Mucosa of descending colon (tissue), 3 donors: ENCODE data around the gene PLEKHG3. TPM values are rescaled to one million over a fixed set of nuclear protein-coding genes. Genes with fewer than 3 reads are reported as not detected.

ENCODE experiments used
- ATAC-seq: fragments of 200-7000 bp; cut with Tn5 transposase; one replicate; pipeline ENCODE4 v1.9.1; 2020; ENCODE audit warnings: mild to moderate bottlenecking, moderate library complexity
- DNase-seq, 3 donors: peaks; one replicate each; pipeline ENCODE4 v3.0.0-alpha.2; 2020
- H3K36me3 ChIP-seq: fragments of 200-600 bp; one replicate; pipeline ENCODE4 v1.8.0; 2021; ENCODE audit warnings: low read depth, mild to moderate bottlenecking
- H3K4me1 ChIP-seq: fragments of 200-600 bp; one replicate; pipeline ENCODE4 v1.8.0; 2021; ENCODE audit warnings: low read depth, mild to moderate bottlenecking
- H3K4me3 ChIP-seq: fragments of 200-600 bp; one replicate; pipeline ENCODE4 v1.8.0; 2021; ENCODE audit warnings: mild to moderate bottlenecking
- H3K9me3 ChIP-seq: fragments of 200-600 bp; one replicate; pipeline ENCODE4 v1.8.0; 2021; ENCODE audit warnings: mild to moderate bottlenecking
- CTCF ChIP-seq: fragments of 200-600 bp; IDR thresholded peaks from one replicate; pipeline ENCODE4 v1.8.0; 2022; ENCODE audit warnings: antibody characterized with exemption, mild to moderate bottlenecking
- intact Hi-C, 2 donors: fragments of 100-400 bp; cut with DNase I in 1 of 2; cut with micrococcal nuclease in 1 of 2; formaldehyde crosslinking; loops; one replicate each; pipeline versions ENCODE4 v1.11.0 to v1.11.1; 2022; cut with DNase I, micrococcal nuclease
- total RNA-seq, 3 donors: library from RNA; stranded (reverse); fragmentation: NEBNext Ultra II Directional in 2 of 3; extraction: Animal tissue kit (Norgen Biotek cat#: 25700) in 2 of 3; gene quantifications; one replicate each; pipeline versions ENCODE4 v1.2.1 to v1.2.4, GENCODE V29; 2021 to 2023
- donor health status: DM: no; HTN: no; CAD: no; lungs with moderate emphysema.
- donor health status: DM: no; HTN: no; CAD: no.
- donor health status: DM: no; HTN: yes; CAD: no.

The PLEKHG3 gene
- total RNA-seq, 3 donors from 2014 or later, result 72.0 to 96.6 (median 91.4) TPM

- ATAC-seq, result no peak
- no peak for DNase-seq
Observed at GRCh38 chr14:64790478-64790877, 86.3 kb downstream of the PLEKHG3 start.

GRCh38 chr14:64792231-64792630 is 88.0 kb downstream of the PLEKHG3 start:
- no peaks in the 10 kb centered on the region for H3K36me3 ChIP-seq
- H3K9me3 ChIP-seq, result no peaks in the 10 kb centered on the region
- intact Hi-C loops, result no loop called here
- no peak for TF ChIP-seq CTCF
- DNase-seq (no peak), ATAC-seq (no peak)
- H3K4me1 ChIP-seq, result no peaks in the 10 kb centered on the region
- no peak overlapping the region for H3K4me3 ChIP-seq

More at GRCh38 chr14:64790478-64790877, 86.3 kb downstream of the PLEKHG3 start:
- no peaks in the 10 kb centered on the region for H3K36me3 ChIP-seq
- H3K9me3 ChIP-seq, result no peaks in the 10 kb centered on the region
- no peak for TF ChIP-seq CTCF
- no peak overlapping the region for H3K4me3 ChIP-seq
- intact Hi-C loops, result no loop called here
- H3K4me1 ChIP-seq, result no peaks in the 10 kb centered on the region

DNA sequence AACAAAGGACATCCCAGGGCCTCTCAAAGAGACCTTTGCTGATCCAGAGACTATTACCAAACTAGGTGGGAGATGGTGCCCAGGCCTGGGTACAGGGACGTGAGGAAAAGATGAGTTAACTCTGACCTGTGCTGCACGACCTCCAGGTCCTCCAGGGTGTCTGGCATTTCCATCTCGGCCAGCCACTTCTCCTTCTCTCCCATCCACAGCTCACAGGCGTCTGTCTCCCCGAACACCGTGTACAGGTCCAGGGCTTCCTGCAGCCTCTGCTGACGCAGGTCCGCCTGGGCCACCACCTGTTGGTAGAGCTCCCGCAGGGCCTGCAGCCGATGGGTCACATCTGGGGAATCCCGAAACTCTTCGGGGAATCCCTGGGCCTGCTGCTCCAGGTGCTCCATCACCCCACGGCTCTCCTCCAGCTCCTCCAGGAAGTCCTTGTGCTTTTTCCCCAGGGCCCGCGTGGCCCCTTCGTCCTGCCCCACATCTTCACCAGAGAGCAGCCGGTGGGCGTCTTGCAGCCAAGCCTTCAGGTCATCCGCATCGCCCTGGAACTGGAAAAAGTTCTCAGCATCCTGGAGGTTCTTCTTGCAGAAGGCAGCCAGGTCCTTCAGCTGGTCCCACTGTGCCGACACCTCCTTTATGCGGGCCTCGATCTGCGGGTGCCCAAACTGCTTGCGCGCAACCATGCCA is 88.8 kb downstream of the PLEKHG3 start:
- H3K9me3 ChIP-seq, result no peaks in the 10 kb centered on the region
- TF ChIP-seq CTCF, result no peak
- no peaks in the 10 kb centered on the region for H3K4me1 ChIP-seq
- no peaks in the 10 kb centered on the region for H3K36me3 ChIP-seq
- intact Hi-C loops, result no loop called here
- no peak for ATAC-seq
- no peak overlapping the region for H3K4me3 ChIP-seq
- DNase-seq, result no peak

DNA sequence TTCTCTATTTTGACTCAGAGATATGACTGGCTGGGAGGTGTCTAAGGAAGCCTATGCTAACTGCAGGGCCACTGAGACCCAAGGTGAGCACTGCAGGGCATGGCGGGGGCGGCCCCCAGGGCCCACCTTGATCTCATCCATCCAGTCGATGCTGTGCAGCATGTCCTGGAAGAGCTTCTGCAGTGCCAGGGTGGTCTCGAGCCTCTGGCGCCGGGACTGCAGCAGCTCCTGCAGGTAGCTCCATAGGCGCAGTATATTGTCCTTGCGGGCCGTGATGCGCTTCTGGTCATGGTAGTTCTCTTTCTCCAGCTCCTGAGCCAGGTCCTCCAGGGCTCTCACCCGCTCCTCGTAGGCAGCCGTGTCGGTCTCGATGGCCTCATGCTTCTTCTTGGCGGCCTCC is 91.0 kb downstream of the PLEKHG3 start:
- intact Hi-C loops, result no loop called here
- H3K4me1 ChIP-seq, result no peaks in the 10 kb centered on the region
- ATAC-seq, result no peak

GRCh38 chr14:64795921-64796320 is 91.7 kb downstream of the PLEKHG3 start:
- H3K9me3 ChIP-seq, result no peaks in the 10 kb centered on the region
- intact Hi-C loops, result no loop called here
- no peaks in the 10 kb centered on the region for H3K36me3 ChIP-seq
- ATAC-seq, result no peak
- TF ChIP-seq CTCF, result no peak
- DNase-seq, result no peak
- no peak overlapping the region for H3K4me3 ChIP-seq
- H3K4me1 ChIP-seq, result no peaks in the 10 kb centered on the region

More for the DNA sequence above, 91.0 kb downstream of the PLEKHG3 start:
- no peaks in the 10 kb centered on the region for H3K9me3 ChIP-seq
- H3K36me3 ChIP-seq, result no peaks in the 10 kb centered on the region
- TF ChIP-seq CTCF, result no peak
- no peak overlapping the region for H3K4me3 ChIP-seq
- no peak for DNase-seq
